GM19324 (cell line): ENCODE measurements around the gene CD151.
A peak's percentile ranks its signal among the peaks of the same experiment; 100 is the strongest.

Source experiments
- ATAC-seq: cut with Tn5 transposase; IDR thresholded peaks from one replicate; pipeline ENCODE4 v1.9.1; 2021; ENCODE audit warnings: mild to moderate bottlenecking, moderate library complexity; ENCODE audit not compliant: unreplicated experiment, low FRiP score

Gene CD151

GRCh38 chr11:796565-797295 is 36.0 kb upstream of the CD151 start:
- no peak for ATAC-seq

- ATAC-seq = peak; percentile 43
Observed at GRCh38 chr11:797296-798092, 35.3 kb upstream of the CD151 start.

- ATAC-seq = peak; percentile 65
Observed at GRCh38 chr11:798093-798713, 34.5 kb upstream of the CD151 start, which contains the start of gene SLC25A22. SLC25A22 (minus strand) TSS chr11:798281; CDS start chr11:795006, 3,275 bp downstream.

DNA sequence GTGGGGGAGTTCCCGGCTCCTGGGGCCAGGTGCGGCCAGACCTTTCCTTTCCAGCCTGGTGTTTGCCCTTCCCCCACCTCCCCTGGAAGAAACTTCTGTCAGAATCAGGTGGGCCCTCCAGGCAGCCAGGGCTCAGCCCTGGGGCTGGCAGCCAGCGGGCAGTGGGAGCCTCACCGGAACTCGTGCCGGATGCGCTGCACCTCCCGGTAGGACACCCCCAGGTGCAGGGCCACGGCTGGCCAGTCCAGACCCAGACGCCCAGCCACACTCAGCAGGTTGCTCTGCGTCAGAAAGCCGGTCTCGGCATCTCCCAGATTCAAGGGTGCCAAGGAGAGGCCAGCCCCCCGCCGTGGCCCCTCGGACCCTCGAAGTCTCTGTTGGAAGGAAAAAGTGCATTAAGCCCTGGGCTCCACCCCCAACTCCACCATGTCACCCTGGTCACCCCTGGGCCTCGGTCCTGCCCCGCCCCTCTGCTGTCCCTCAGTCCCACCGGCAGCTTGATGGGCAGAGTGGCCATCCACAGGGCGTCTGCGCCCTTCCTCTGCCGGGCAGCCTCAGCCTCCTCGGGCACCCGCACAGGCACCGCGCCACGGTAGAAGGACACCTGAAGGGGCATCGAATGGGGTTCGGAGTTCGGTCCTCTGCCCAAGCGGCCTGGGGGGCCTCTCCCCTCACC is 33.0 kb upstream of the CD151 start:
- ATAC-seq = no peak

DNA sequence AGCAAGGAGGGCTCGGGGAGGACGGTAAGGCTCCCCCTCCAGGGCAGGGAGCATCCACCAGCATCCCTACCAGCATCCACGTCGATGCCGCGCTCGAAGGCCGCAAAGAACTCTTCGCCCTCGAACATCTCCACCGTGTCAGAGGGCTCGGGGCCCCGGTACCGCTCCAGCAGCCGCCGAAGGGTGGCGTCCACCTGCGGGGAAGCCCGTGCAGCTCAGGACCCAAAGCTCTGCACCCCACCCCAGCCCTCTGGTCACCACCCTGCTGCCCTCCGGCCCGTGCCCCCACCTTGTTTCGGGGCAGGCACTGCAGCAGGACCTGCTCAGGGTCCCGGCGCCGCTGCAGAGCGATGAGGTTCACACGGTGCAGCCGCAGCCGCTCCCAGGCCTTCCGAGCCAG is 32.3 kb upstream of the CD151 start:
- no peak for ATAC-seq

DNA sequence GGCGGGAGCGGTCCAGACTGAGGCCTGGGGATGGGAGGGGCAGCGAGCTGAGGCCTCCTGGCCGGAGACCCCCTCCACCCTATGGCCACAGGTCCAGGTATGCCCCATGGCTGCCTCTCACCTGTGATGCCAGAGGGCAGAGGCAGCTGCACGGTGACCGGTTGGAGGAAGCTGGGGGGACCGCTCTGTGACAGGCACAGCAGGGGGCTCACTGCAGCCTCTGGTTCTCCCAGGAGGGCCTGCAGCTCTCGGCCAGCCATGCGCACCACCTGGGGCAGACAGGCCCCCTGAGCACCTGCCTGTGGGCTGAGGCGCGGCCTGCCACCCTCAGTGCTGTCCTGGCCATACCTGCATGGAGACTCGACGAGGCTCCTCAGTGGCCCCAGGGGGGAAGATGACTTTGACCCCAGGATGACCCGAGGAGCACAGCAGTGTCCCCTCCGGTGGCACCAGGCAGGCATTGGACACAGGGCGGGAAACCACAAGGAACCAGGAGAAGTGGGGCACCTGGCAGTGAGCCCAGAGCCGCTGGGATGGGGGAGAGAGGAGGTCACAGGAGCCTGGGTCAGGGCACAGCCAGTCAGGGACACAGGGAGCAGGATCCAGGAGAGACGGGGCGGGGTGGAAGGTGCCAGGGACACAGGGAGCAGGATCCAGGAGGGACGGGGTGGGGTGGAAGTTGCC is 31.5 kb upstream of the CD151 start:
- no peak for ATAC-seq

DNA sequence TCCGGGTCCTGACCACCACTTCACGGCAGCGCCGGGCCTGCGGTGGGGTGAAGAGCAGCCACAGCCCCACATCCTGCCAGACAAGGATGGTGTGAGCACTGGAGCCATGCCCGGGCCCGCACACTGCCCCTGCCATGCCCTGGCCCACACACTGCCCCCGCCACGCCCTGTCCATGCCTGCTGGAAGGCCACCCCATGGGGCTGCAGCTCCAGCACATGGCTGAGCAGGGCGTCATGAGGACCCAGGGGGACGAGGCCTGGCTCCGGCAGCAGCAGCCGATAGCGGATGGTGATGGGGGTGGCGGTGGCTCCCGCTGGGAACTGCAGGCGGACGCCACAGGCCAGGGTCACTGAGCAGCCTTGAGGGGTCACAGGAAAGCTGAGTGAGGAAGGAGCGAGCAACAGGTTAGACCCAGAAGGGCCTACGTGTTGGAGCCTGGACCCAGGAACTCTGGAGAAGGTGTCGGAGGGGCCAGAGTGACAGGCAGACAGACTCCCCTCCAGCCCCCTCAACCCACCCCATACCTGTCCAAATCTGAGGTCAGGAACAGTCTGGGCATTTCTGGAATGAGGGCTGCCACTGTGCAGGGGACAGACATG is 30.6 kb upstream of the CD151 start:
- no peak for ATAC-seq

DNA sequence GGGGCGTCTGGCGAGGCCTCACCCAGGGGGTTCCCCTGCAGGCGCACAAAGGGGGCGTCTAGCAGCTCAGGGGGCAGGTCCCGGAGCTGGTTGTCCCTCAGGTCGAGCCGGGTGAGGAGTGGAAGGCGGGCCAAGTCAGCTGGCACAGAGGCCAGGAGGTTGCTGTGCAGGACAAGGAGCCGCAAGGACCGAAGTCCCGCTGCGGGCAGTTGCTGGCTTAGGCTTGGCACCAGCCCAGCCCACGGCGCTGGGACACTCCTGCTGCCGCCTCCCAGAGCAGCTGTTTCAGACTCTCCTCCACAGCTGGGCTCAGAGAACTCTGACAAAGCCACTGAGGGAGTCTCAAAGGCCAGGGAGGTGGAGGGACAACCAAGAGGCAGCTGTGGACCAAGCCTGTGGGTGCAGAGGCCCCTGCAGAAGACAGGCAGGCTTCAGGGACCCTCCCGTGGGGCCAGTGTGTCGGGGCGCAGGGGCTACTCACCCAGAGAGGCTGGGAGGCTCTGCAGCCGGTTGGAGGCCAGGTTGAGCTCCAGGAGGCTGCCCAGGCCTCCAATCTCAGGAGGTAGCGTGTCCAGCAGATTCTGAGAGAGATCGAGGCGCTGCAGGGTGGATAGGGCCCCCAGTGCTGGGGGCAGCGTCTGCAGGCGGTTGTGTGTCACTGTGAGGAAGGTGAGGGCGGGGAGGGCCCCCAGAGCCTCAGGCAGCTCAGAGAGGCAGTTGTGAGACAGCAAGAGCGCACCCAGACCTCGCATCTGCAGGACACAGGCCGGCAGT is 29.9 kb upstream of the CD151 start:
- ATAC-seq = no peak

- no peak for ATAC-seq
Observed at GRCh38 chr11:803467-803742, 29.3 kb upstream of the CD151 start.

DNA sequence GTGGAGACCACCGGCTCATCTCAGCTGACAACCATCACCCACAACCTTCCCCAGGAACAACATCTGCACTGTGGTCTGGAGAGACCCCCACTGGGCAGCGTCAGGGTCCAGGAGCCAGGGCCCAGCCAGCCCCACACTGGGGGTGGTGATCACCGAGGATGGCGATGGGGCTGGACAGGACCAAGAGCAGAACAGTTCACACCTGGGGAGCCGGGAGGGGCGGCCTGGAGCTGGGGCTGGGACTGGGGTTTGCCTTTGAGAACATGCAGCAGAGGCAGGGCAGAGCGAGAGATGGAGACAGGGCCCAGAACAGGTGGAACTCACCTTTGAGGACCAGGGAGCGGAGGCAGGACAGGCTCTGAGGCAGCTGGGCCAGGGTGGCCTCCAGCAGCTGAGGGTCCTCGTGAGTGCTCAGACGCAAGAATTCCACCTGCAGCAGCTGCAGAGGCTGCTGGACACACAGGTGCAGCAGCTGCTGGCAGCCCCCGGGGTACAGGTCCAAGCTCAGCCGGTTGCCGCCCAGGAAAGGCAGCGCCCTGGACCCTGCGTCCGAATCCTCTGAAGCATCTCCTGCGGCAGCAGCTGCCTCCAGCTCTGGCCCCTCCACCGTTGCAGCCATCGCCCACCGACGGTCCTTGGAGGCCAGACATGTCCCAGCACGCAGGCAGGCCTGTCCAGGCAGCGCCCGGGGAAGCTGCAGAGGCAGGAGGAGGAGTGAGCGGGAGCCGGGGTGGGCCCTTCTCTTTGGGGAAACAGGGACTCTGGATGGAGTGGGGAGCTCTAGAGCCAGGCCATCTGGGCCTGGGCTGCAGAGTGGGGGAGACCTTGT is 28.8 kb upstream of the CD151 start:
- ATAC-seq = no peak

GRCh38 chr11:804599-804964 is 28.2 kb upstream of the CD151 start:
- ATAC-seq = no peak

GRCh38 chr11:808427-809286 is 24.1 kb upstream of the CD151 start:
- ATAC-seq = no peak

GRCh38 chr11:809287-810039 is 23.3 kb upstream of the CD151 start, which contains the start of gene RPLP2:
RPLP2 (plus strand) TSS chr11:809967; CDS start chr11:810235, 268 bp downstream.
- peak; percentile 78 for ATAC-seq

DNA sequence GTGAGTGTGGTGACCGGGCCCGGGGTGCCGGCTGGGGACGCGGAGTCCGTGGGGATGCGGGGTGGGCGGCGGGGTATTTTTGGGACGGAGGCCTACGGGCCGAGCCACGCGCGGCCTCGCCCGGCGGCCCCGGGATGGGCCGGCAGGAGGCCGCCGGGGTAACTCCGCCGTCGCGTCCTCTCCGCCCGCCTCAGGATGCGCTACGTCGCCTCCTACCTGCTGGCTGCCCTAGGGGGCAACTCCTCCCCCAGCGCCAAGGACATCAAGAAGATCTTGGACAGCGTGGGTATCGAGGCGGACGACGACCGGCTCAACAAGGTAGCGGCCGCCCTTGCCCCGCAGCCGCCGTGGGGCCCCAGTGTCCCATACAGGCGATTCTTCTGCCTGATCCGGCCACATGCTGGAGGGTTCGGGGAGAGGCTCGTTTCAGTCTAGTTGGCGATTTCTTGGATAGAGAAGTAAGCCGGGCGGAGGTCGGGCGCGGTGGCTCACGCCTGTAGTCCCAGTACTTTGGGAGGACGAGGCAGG is 22.6 kb upstream of the CD151 start:
- ATAC-seq = no peak

GRCh38 chr11:811446-812245 is 21.1 kb upstream of the CD151 start:
- no peak for ATAC-seq

DNA sequence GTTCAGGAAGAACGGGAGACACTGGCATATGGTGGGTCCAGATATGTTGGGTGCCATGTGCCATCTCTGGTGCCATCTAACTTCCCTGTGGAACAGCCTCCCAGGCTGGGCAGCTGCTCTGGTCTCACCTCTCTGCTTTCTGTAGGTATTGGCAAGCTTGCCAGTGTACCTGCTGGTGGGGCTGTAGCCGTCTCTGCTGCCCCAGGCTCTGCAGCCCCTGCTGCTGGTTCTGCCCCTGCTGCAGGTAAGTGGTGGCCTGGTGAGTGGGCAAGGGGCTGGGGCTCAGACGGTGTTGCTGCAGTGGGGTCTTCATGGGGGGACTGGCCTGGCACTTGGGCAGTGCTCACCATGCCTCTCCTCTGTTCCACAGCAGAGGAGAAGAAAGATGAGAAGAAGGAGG is 20.4 kb upstream of the CD151 start:
- ATAC-seq = no peak
